K562 (cell line): Measurements from ENCODE around the gene HAO2. TPM values are rescaled to one million over a fixed set of nuclear protein-coding genes. Genes with fewer than 3 reads are reported as not detected.

Experiments used
- ATAC-seq: fragments of 200-7000 bp; cut with Tn5 transposase; 3 replicates; pipeline ENCODE4 v1.9.1; 2020; ENCODE audit warnings: moderate library complexity
- BruUV-seq: library from RNA; stranded (reverse); fragments of 400-500 nt; replicated peaks from 2 replicates; lab custom pipeline; 2021; lab: Mats Ljungman, UMichigan
- CTCF ChIA-PET: fragments of 300-600 bp; formaldehyde crosslinking; extraction: SDS; loops from one replicate; lab custom pipeline; 2021; ENCODE audit warnings: low intra/inter-chr PET ratio; lab: Yijun Ruan, JAX
- POLR2A ChIA-PET: fragments of 300-600, 350-650 bp; sonication (Branson Sonifier 250); formaldehyde crosslinking; extraction: SDS; loops from one replicate; lab custom pipeline; 2021; ENCODE audit warnings: antibody characterized with exemption, inconsistent platforms; lab: Yijun Ruan, JAX
- DNase-seq, 4 experiments: peaks; one replicate each; pipeline versions ENCODE4 v3.0.0 to v3.0.0-alpha.2; 2011 to 2018; ENCODE audit warnings: low spot score in 3 of 4, mixed read lengths in 3 of 4; ENCODE audit errors: extremely low read depth in 1 of 4
- FAIRE-seq: peaks from 2 replicates; lab custom pipeline; 2011; peaks lifted over from hg19 to GRCh38; lab: Jason Lieb, UNC
- H2AFZ ChIP-seq: 2 replicates; pipeline ENCODE4 v1.6.0; 2011; ENCODE audit warnings: low read depth, low read length, control low read depth, inconsistent platforms
- H3K27ac ChIP-seq: fragments of 200-600 bp; 3 replicates; pipeline ENCODE4 v1.8.0; 2011; ENCODE audit warnings: low read depth, mild to moderate bottlenecking, control low read depth, inconsistent platforms, low read length, moderate library complexity, mixed read lengths; ENCODE audit errors: extremely low read depth
- H3K27me3 ChIP-seq, 2 experiments: fragments of 300-600 bp in 1 of 2; 2 replicates in 1 of 2; 3 replicates in 1 of 2; pipeline versions ENCODE4 v1.6.0 to v1.8.0; 2011; ENCODE audit warnings: inconsistent platforms in 2 of 2, low read length in 2 of 2, mild to moderate bottlenecking in 1 of 2, mixed read lengths in 1 of 2, moderate library complexity in 1 of 2; ENCODE audit not compliant: control insufficient read depth in 2 of 2, insufficient read depth in 2 of 2
- H3K36me3 ChIP-seq: fragments of 300-600 bp; 3 replicates; pipeline ENCODE4 v1.8.0; 2011; ENCODE audit warnings: mild to moderate bottlenecking, low read length, inconsistent platforms; ENCODE audit not compliant: control insufficient read depth, insufficient read depth
- H3K4me1 ChIP-seq, 2 experiments: fragments of 200-600 bp in 1 of 2; replicated peaks in 1 of 2; 2 replicates in 1 of 2; 3 replicates in 1 of 2; pipeline versions ENCODE4 v1.5.1 to v1.8.0; 2011; ENCODE audit warnings: inconsistent platforms in 2 of 2, low read length in 2 of 2, mild to moderate bottlenecking in 1 of 2, mixed read lengths in 1 of 2, moderate library complexity in 1 of 2; ENCODE audit not compliant: control insufficient read depth in 2 of 2, insufficient read depth in 2 of 2
- H3K4me2 ChIP-seq: 2 replicates; pipeline ENCODE4 v1.6.1; 2011; ENCODE audit warnings: low read length, control low read depth, inconsistent platforms, mixed read lengths; ENCODE audit not compliant: insufficient read depth
- H3K4me3 ChIP-seq: fragments of 200-600 bp; sonication (generic), shearing (Covaris generic); 2 replicates; pipeline ENCODE4 v1.5.1; 2016; ENCODE audit warnings: control low read depth, inconsistent platforms
- H3K79me2 ChIP-seq: fragments of 200-600 bp; 3 replicates; pipeline ENCODE4 v1.8.0; 2011; ENCODE audit warnings: low read length, inconsistent platforms; ENCODE audit not compliant: control insufficient read depth, insufficient read depth
- H3K9ac ChIP-seq, 2 experiments: 2 replicates each; pipeline versions ENCODE4 v1.6.0 to v1.6.1; 2011; ENCODE audit warnings: low read depth in 2 of 2, low read length in 2 of 2, control low read depth in 1 of 2, inconsistent platforms in 1 of 2, mild to moderate bottlenecking in 1 of 2, mixed read lengths in 1 of 2; ENCODE audit not compliant: insufficient read depth in 1 of 2
- H3K9me1 ChIP-seq: one replicate; pipeline ENCODE4 v1.6.0; 2011; ENCODE audit warnings: inconsistent platforms, mild to moderate bottlenecking, low read length, moderate library complexity; ENCODE audit not compliant: control insufficient read depth, insufficient read depth
- H3K9me3 ChIP-seq: replicated peaks from 2 replicates; pipeline ENCODE4 v1.5.1; 2011; ENCODE audit warnings: low read depth, low read length, inconsistent platforms; ENCODE audit not compliant: control insufficient read depth, insufficient read depth
- H4K20me1 ChIP-seq: replicated peaks from 2 replicates; pipeline ENCODE4 v1.6.1; 2011; ENCODE audit warnings: low read length, inconsistent platforms, mixed read lengths; ENCODE audit not compliant: control insufficient read depth, insufficient read depth
- AFF1 ChIP-seq, 2 experiments: fragments of 450-650 bp; IDR thresholded peaks; 2 replicates each; pipeline ENCODE4 v1.6.1; 2018; ENCODE audit warnings: mild to moderate bottlenecking in 2 of 2, low read depth in 1 of 2; ENCODE audit not compliant: partially characterized antibody in 2 of 2
- CAMTA2 ChIP-seq: fragments of 250-450 bp; sonication (Bioruptor Pico); conservative IDR thresholded peaks from 2 replicates; pipeline ENCODE4 v1.5.1; 2022
- FOXJ3 ChIP-seq: sonication (generic); formaldehyde crosslinking; IDR thresholded peaks from 2 replicates; pipeline ENCODE4 v1.4.0; 2020; ENCODE audit warnings: mild to moderate bottlenecking, missing genetic modification reagents
- MCM7 ChIP-seq, 2 experiments: fragments of 450-650 bp; IDR thresholded peaks; 2 replicates each; pipeline ENCODE4 v1.6.1; 2016 to 2018
- MLX ChIP-seq, 2 experiments: fragments of 450-650 bp in 1 of 2; sonication (generic) in 1 of 2; formaldehyde crosslinking; conservative IDR thresholded peaks; 2 replicates each; pipeline versions ENCODE4 v1.4.0 to v1.8.1; 2020 to 2022; ENCODE audit warnings: mild to moderate bottlenecking in 1 of 2, missing genetic modification reagents in 1 of 2
- OTX1 ChIP-seq: fragments of 450-650 bp; formaldehyde crosslinking; IDR thresholded peaks from 2 replicates; pipeline ENCODE4 v1.4.0; 2022; ENCODE audit warnings: mild to moderate bottlenecking
- PHTF2 ChIP-seq: fragments of 250-450 bp; sonication (Bioruptor Pico); IDR thresholded peaks from 2 replicates; pipeline ENCODE4 v1.5.0; 2021; ENCODE audit warnings: mild to moderate bottlenecking
- SUPT5H ChIP-seq: fragments of 450-650 bp; IDR thresholded peaks from 2 replicates; pipeline ENCODE4 v1.6.1; 2016
- WGBS: fragments of 100-300 bp; shearing (Covaris generic); methylation state at CpG from one replicate; pipeline ENCODE4 v1.1.6; 2016; ENCODE audit warnings: low coverage, mixed read lengths; ENCODE audit not compliant: insufficient coverage; ENCODE audit errors: missing lambda C conversion rate; 5-methylcytosine and 5-hydroxymethylcytosine counted together
- in situ Hi-C: fragments of 300-500 bp; cut with MboI; formaldehyde crosslinking; loops from 4 replicates; pipeline ENCODE4 v1.15.0; 2018; ENCODE audit warnings: inconsistent platforms, mixed read lengths
- intact Hi-C: fragments of 100-400 bp; cut with micrococcal nuclease; formaldehyde crosslinking; loops from 2 replicates; pipeline ENCODE4 v1.14.2; 2022
- polyA plus RNA-seq, 8 experiments: library from polyadenylated mRNA; depleted of rRNA in 4 of 8; stranded (reverse) in 5 of 8; unstranded in 3 of 8; fragments of >200 nt; fragmentation: Nextera tagmentation in 2 of 8; fragmentation: Illumina TruSeq in 1 of 8; extraction: Ambion mirVana in 2 of 8; extraction: Trizol in 1 of 8; gene quantifications; 2 replicates each; pipeline versions ENCODE4 v1.2.1 to v1.2.3, GENCODE V29; 2011 to 2014; ENCODE audit warnings: inconsistent platforms in 1 of 8, missing spikeins in 1 of 8
- total RNA-seq, 7 experiments: library from RNA; depleted of rRNA in 6 of 7; stranded (reverse); fragments of >200 nt in 6 of 7; fragmentation: Illumina TruSeq in 2 of 7; extraction: Trizol in 2 of 7; gene quantifications; 2 replicates each; pipeline versions ENCODE4 v1.2.1 to v1.2.3, GENCODE V29; 2011 to 2021; ENCODE audit warnings: low replicate concordance in 1 of 7

The HAO2 gene
- total and polyA plus RNA-seq, 9 of the 15 experiments (the other 6 are each of a cell fraction or from before 2014, with no cell fraction given), result not detected

GRCh38 chr1:119338004-119338403 is 30.6 kb upstream of the HAO2 start:
- H3K79me2 ChIP-seq, result no peaks in the 10 kb centered on the region
- WGBS, result 0% methylated on average over 2 of the region's 2 CpGs
- H3K4me3 ChIP-seq, result no peak overlapping the region
- H3K9ac ChIP-seq, result no peak overlapping the region
- ChIA-PET POLR2A (no interaction called here), CTCF (no interaction called here)
- intact Hi-C loops, result no loop called here
- no peaks in the 10 kb centered on the region for H3K9me1 ChIP-seq
- H3K36me3 ChIP-seq, result no peaks in the 10 kb centered on the region
- in situ Hi-C loops, result no loop called here
- no peaks in the 10 kb centered on the region for H3K9me3 ChIP-seq
- no peaks in the 10 kb centered on the region for H3K4me1 ChIP-seq
- BruUV-seq, result no TSS peak
- H3K27ac ChIP-seq, result no peak overlapping the region
- no peak for DNase-seq
- TF ChIP-seq MLX (CRISPR knock-in tag; conservative IDR thresholded peaks at IDR 0.05), result no peak
- no peak for TF ChIP-seq OTX1
- no peak for TF ChIP-seq CAMTA2 (CRISPR knock-in tag)
- no peak for TF ChIP-seq FOXJ3 (CRISPR knock-in tag)
- TF ChIP-seq AFF1 (IDR thresholded peaks at IDR 0.05; ENCODE audit: low read depth in 1 of 2, partially characterized antibody in 2 of 2), result no peak
- TF ChIP-seq PHTF2, result no peak
- TF ChIP-seq MCM7 (IDR thresholded peaks at IDR 0.05), result no peak
- no peak for TF ChIP-seq SUPT5H
- peaks cover 0 to 7% of the 10 kb centered on the region in 2 experiments; a peak in 3 of 5 replicates for H3K27me3 ChIP-seq
- no peak overlapping the region for H3K4me2 ChIP-seq
- no peak for FAIRE-seq
- H4K20me1 ChIP-seq, result no peaks in the 10 kb centered on the region
- no peak for ATAC-seq
- no peak overlapping the region for H2AFZ ChIP-seq
